Esophagus squamous epithelium (tissue), 4 donors: ENCODE results near the gene CDK6.

ENCODE experiments used
- CTCF ChIP-seq, 6 experiments: fragments of 450-650 bp in 4 of 6; fragments of 200-600 bp in 2 of 6; sonication (generic) in 2 of 6; IDR thresholded peaks; one replicate each; pipeline ENCODE4 v1.5.1; 2016 to 2019; ENCODE audit warnings: antibody characterized with exemption in 6 of 6, mild to moderate bottlenecking in 4 of 6, moderate library complexity in 4 of 6
- POLR2A ChIP-seq, 4 donors: fragments of 450-650 bp; IDR thresholded peaks; one replicate each; pipeline ENCODE4 v1.6.1; 2017; ENCODE audit warnings: antibody characterized with exemption in 4 of 4, mild to moderate bottlenecking in 4 of 4, moderate library complexity in 3 of 4

- TF ChIP-seq POLR2A (IDR thresholded peaks at IDR 0.05): no peak
- no peak for TF ChIP-seq CTCF (IDR thresholded peaks at IDR 0.05)
Measured at GRCh38 chr7:92723943-92724342, 112.4 kb downstream of the CDK6 start.
